HCT116 (cell line): ENCODE results near the gene NSMCE3. TPM values are rescaled to one million over a fixed set of nuclear protein-coding genes. Genes with fewer than 3 reads are reported as not detected.

ENCODE experiments used
- ATAC-seq: fragments of 200-7000 bp; cut with Tn5 transposase; 2 replicates; pipeline ENCODE4 v1.9.1; 2020; ENCODE audit warnings: mild to moderate bottlenecking, moderate library complexity
- BruUV-seq: library from RNA; stranded (reverse); fragments of 400-500 nt; replicated peaks from 2 replicates; lab custom pipeline; 2021; lab: Mats Ljungman, UMichigan
- CTCF ChIA-PET: fragments of 300-600 bp; sonication (Branson Sonifier 250); formaldehyde crosslinking; loops from one replicate; lab custom pipeline; 2021; ENCODE audit warnings: antibody characterized with exemption; lab: Charles Lee
- POLR2A ChIA-PET: fragments of 300-600, 350-600 bp; sonication (Branson Sonifier 250); formaldehyde crosslinking; loops from one replicate; lab custom pipeline; 2021; ENCODE audit warnings: antibody characterized with exemption; lab: Charles Lee
- RAD21 ChIA-PET, 2 experiments: fragments of 300-600 bp; sonication (Branson Sonifier 250); formaldehyde crosslinking; loops; one replicate each; lab custom pipeline; 2023; ENCODE audit warnings: low total read pairs in 2 of 2; ENCODE audit not compliant: uncharacterized antibody in 2 of 2, unreplicated experiment in 2 of 2, low non-redundant PET in 1 of 2; lab: Charles Lee
- DNase-seq: peaks from one replicate; pipeline ENCODE4 v3.0.0-alpha.2; 2010; ENCODE audit warnings: low read depth, low spot score
- H2AFZ ChIP-seq: fragments of 200-600 bp; shearing (Covaris generic), sonication (generic); 2 replicates; pipeline ENCODE4 v1.6.1; 2017; ENCODE audit warnings: low read depth, mixed run types, mixed read lengths, antibody characterized with exemption, low read length; ENCODE audit not compliant: poor library complexity, severe bottlenecking
- H3K27ac ChIP-seq: 2 replicates; pipeline ENCODE4 v1.5.1; 2012; ENCODE audit warnings: low read depth, low read length
- H3K27me3 ChIP-seq: fragments of 200-600 bp; sonication (generic); 2 replicates; pipeline ENCODE4 v1.6.1; 2016; ENCODE audit warnings: mixed run types, low read length, mixed read lengths; ENCODE audit not compliant: insufficient read depth
- H3K36me3 ChIP-seq, 2 experiments: fragments of 200-500 bp in 1 of 2; fragments of 200-600 bp in 1 of 2; sonication (Bioruptor generic) in 1 of 2; sonication (generic) in 1 of 2; 2 replicates each; pipeline versions ENCODE4 v1.5.1 to v1.6.1; 2014 to 2016; ENCODE audit warnings: low read length in 2 of 2, inconsistent platforms in 1 of 2, mixed read lengths in 1 of 2, mixed run types in 1 of 2; ENCODE audit not compliant: insufficient read depth in 2 of 2, control insufficient read depth in 1 of 2
- H3K4me1 ChIP-seq, 2 experiments: fragments of 200-600 bp in 1 of 2; sonication (generic) in 1 of 2; 2 replicates each; pipeline versions ENCODE4 v1.5.1 to v1.6.1; 2012 to 2017; ENCODE audit warnings: low read length in 2 of 2, inconsistent platforms in 1 of 2, mild to moderate bottlenecking in 1 of 2, mixed read lengths in 1 of 2, mixed run types in 1 of 2, moderate library complexity in 1 of 2; ENCODE audit not compliant: insufficient read depth in 2 of 2, control insufficient read depth in 1 of 2
- H3K4me2 ChIP-seq: fragments of 200-600 bp; sonication (generic); 2 replicates; pipeline ENCODE4 v1.6.1; 2017; ENCODE audit warnings: mixed run types, low read length, mixed read lengths
- H3K4me3 ChIP-seq, 2 experiments: fragments of 200-600 bp in 1 of 2; sonication (generic) in 1 of 2; replicated peaks in 1 of 2; 2 replicates each; pipeline ENCODE4 v1.5.1; 2011 to 2016; ENCODE audit warnings: low read length in 2 of 2, control low read depth in 1 of 2, low read depth in 1 of 2, mild to moderate bottlenecking in 1 of 2, mixed read lengths in 1 of 2, mixed run types in 1 of 2
- H3K79me2 ChIP-seq: fragments of 200-600 bp; sonication (generic); 2 replicates; pipeline ENCODE4 v1.6.1; 2017; ENCODE audit warnings: mild to moderate bottlenecking, mixed run types, low read length, moderate library complexity, mixed read lengths; ENCODE audit not compliant: insufficient read depth
- H3K9ac ChIP-seq: fragments of 200-600 bp; sonication (generic); 2 replicates; pipeline ENCODE4 v1.6.1; 2016; ENCODE audit warnings: low read length, mixed read lengths
- H3K9me2 ChIP-seq: fragments of 200-600 bp; sonication (generic), shearing (Covaris generic); 2 replicates; pipeline ENCODE4 v1.6.1; 2017; ENCODE audit warnings: mixed run types, mild to moderate bottlenecking, moderate library complexity; ENCODE audit not compliant: insufficient read depth
- H3K9me3 ChIP-seq, 2 experiments: fragments of 200-500 bp in 1 of 2; fragments of 200-600 bp in 1 of 2; sonication (Bioruptor generic) in 1 of 2; sonication (generic) in 1 of 2; 2 replicates each; pipeline ENCODE4 v1.6.1; 2014 to 2017; ENCODE audit warnings: low read length in 2 of 2, mixed read lengths in 2 of 2, inconsistent platforms in 1 of 2, low read depth in 1 of 2, mild to moderate bottlenecking in 1 of 2, mixed run types in 1 of 2, moderate library complexity in 1 of 2; ENCODE audit not compliant: control insufficient read depth in 1 of 2, insufficient read depth in 1 of 2
- H4K20me1 ChIP-seq: fragments of 200-600 bp; sonication (generic), shearing (Covaris generic); 2 replicates; pipeline ENCODE4 v1.6.1; 2017; ENCODE audit warnings: mixed run types, mild to moderate bottlenecking, moderate library complexity; ENCODE audit not compliant: insufficient read depth
- CEBPB ChIP-seq: IDR thresholded peaks from 2 replicates; pipeline ENCODE4 v1.6.1; 2012; ENCODE audit warnings: low read depth
- EGR1 ChIP-seq: IDR thresholded peaks from 2 replicates; pipeline ENCODE4 v1.6.1; 2012; ENCODE audit warnings: low read depth
- ELF1 ChIP-seq: IDR thresholded peaks from 2 replicates; pipeline ENCODE4 v1.6.1; 2012; ENCODE audit warnings: low read depth, borderline replicate concordance
- EZH2 ChIP-seq: fragments of 200-600 bp; sonication (generic); IDR thresholded peaks from 2 replicates; pipeline ENCODE4 v1.6.1; 2017; ENCODE audit warnings: antibody characterized with exemption, mixed run types
- EZH2phosphoT487 ChIP-seq: fragments of 200-600 bp; IDR thresholded peaks from 2 replicates; pipeline ENCODE4 v1.6.1; 2018; ENCODE audit warnings: antibody characterized with exemption, borderline replicate concordance
- FOSL1 ChIP-seq: IDR thresholded peaks from 2 replicates; pipeline ENCODE4 v1.6.1; 2012; ENCODE audit warnings: low read depth
- MAX ChIP-seq: IDR thresholded peaks from 2 replicates; pipeline ENCODE4 v1.6.1; 2012
- POLR2AphosphoS5 ChIP-seq: IDR thresholded peaks from 2 replicates; pipeline ENCODE4 v1.6.1; 2011; ENCODE audit warnings: mild to moderate bottlenecking, low read depth, low read length, moderate library complexity
- SRF ChIP-seq: IDR thresholded peaks from 2 replicates; pipeline ENCODE4 v1.6.1; 2012; ENCODE audit warnings: low read depth
- ZBTB33 ChIP-seq: IDR thresholded peaks from 2 replicates; pipeline ENCODE4 v1.6.1; 2011; ENCODE audit warnings: mild to moderate bottlenecking, low read length, moderate library complexity; ENCODE audit not compliant: insufficient replicate concordance; ENCODE audit errors: extremely low read depth
- ZNF274 ChIP-seq: fragments of 200-500 bp; sonication (Bioruptor generic); IDR thresholded peaks from 2 replicates; pipeline ENCODE4 v1.6.1; 2014; ENCODE audit warnings: mild to moderate bottlenecking, low read depth, low read length, inconsistent platforms
- intact Hi-C: fragments of 100-400 bp; cut with micrococcal nuclease; formaldehyde crosslinking; loops from 2 replicates; pipeline ENCODE4 v1.10.0; 2022
- total RNA-seq: library from RNA; stranded (reverse); gene quantifications from one replicate; pipeline ENCODE4 v1.2.1, GENCODE V29; 2021; ENCODE audit not compliant: unreplicated experiment

Gene NSMCE3
- total RNA-seq, 1 experiment from 2014 or later = 5.7 TPM

DNA sequence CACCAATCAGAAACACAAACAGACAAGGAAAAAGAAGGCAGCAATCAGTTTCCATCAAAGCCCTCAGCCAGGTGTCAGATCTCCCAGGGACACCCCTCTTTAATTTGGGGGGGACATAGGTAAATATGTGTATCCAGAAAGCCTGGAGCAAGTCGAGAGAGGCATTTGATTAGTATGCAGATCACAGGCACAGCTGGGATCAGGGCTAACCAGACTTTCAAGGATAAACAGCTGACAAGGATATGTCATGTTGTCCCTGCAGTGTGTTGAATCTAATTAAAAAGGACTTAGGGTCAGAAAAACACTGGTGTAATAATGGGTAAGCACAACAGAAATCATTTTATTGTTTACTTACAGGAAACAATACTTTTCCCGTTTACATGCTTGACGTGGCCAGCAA, 30.2 kb downstream of the NSMCE3 start:
- ChIA-PET POLR2A (no interaction called here), RAD21 (no interaction called here), CTCF (no interaction called here)
- Histone ChIP-seq H3K4me3 (no peak overlapping the region), H3K4me1 (no peaks in the 10 kb centered on the region), H3K36me3 (no peaks in the 10 kb centered on the region), H3K9me2 (no peaks in the 10 kb centered on the region), H2AFZ (no peak overlapping the region), H3K79me2 (no peaks in the 10 kb centered on the region), H3K27me3 (peaks cover 13% of the 10 kb centered on the region; the same call in 1 of the 2 replicates), H3K9ac (no peak overlapping the region), H3K9me3 (no peaks in the 10 kb centered on the region), H3K4me2 (no peak overlapping the region), H4K20me1 (no peaks in the 10 kb centered on the region), H3K27ac (no peak overlapping the region)
- ATAC-seq (no peak), DNase-seq (no peak)
- no TSS peak for BruUV-seq
- intact Hi-C loops = no loop called here
- TF ChIP-seq ELF1 (no peak), MAX (no peak), FOSL1 (no peak), POLR2AphosphoS5 (no peak), EZH2phosphoT487 (no peak), SRF (no peak), ZBTB33 (no peak), EGR1 (no peak), CEBPB (no peak)

DNA sequence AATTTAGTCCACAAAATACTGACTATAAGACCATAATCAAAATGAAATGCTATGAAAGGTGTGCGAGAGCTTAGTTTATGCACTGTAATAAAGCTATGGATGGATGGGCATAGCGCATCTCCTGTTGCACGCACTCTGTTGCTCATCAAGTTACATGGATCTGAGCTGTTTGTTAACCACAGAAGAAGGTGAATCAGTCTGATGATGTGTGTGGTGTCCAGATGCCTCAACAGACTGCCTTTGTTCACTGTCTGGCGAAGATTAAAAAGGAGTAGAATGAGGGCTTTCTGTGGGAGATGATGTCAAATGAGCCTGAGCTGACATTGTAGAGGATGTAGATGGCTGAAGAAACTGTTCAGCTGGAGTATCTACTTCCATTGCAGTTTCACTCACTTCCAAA, 36.1 kb downstream of the NSMCE3 start:
- ATAC-seq = no peak
- H3K9me3 ChIP-seq = no peaks in the 10 kb centered on the region
- RAD21 ChIA-PET = no interaction called here
- no peaks in the 10 kb centered on the region for H4K20me1 ChIP-seq
- intact Hi-C loops = no loop called here
- H3K36me3 ChIP-seq = no peaks in the 10 kb centered on the region
- H3K4me3 ChIP-seq = no peak overlapping the region
- no peak overlapping the region for H2AFZ ChIP-seq
- DNase-seq = no peak
- POLR2A ChIA-PET = no interaction called here
- H3K4me2 ChIP-seq = no peak overlapping the region
- TF ChIP-seq CEBPB (no peak), SRF (no peak), ZNF274 (no peak), EZH2 (no peak), POLR2AphosphoS5 (no peak), FOSL1 (no peak)
- BruUV-seq = no TSS peak
- no peaks in the 10 kb centered on the region for H3K4me1 ChIP-seq
- no peak overlapping the region for H3K27ac ChIP-seq
- no peak overlapping the region for H3K9ac ChIP-seq
- no peaks in the 10 kb centered on the region for H3K9me2 ChIP-seq
- peaks cover 39% of the 10 kb centered on the region for H3K27me3 ChIP-seq
- H3K79me2 ChIP-seq = no peaks in the 10 kb centered on the region
- CTCF ChIA-PET = no interaction called here
